GM18861 (cell line): ENCODE data around the gene CD96.
"Not testable (repeated sequence)": the region's sequence is repeated elsewhere in the genome, so short reads cannot be mapped to it uniquely, and the experiment has no call there.

Source experiments
- ATAC-seq: cut with Tn5 transposase; IDR thresholded peaks from one replicate; pipeline ENCODE4 v1.9.1; 2021; ENCODE audit not compliant: unreplicated experiment

Gene CD96

DNA sequence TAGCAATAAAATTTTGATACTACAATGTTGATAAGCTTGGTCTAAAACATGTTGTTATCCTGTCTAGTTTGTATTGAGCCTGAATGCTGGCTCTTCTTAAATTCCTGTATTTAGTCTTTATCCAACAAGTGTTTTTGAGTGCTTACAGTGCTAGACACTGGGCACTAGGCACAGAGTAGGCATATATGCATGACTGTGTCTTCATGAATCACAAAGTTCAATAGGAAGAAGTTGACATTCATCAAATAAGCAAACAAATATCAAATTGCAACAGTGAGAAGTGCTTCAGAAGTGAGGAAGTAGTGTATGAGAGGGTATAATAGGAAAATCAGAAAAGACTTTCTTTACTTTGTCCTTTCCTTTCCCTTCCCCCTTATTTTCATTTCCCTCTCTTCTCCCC is 6.8 kb downstream of the CD96 start:
- ATAC-seq, result no peak

DNA sequence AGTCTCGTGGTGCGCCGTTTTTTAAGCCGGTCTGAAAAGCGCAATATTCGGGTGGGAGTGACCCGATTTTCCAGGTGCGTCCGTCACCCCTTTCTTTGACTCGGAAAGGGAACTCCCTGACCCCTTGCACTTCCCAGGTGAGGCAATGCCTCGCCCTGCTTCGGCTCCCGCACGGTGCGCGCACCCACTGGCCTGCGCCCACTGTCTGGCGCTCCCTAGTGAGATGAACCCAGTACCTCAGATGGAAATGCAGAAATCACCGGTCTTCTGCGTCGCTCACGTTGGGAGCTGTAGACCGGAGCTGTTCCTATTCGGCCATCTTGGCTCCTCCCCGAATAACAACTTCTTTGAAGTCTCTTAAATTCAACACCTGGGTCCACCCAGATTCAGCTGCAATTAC is 19.9 kb downstream of the CD96 start:
- ATAC-seq, result not testable (repeated sequence)

GRCh38 chr3:111566844-111567243 is 24.8 kb downstream of the CD96 start:
- ATAC-seq, result no peak

DNA sequence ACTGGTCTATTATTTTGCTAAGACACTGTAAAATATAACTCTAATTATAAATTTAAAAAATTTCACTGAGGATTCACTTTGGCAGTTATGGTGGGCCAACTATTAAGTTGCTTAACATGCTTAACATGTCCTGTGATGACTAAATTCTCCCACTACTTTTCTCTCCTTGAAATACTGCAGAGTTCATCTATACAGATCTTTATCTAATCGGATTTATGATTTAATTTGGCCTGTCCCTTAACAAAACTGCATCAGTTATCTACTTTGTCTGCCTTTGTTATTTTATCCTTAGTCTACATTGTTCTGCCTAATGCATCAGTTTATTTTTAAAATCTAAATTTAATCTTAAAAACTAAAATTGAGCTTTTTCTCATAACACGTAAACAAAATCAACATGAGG is 26.4 kb downstream of the CD96 start:
- no peak for ATAC-seq

GRCh38 chr3:111568911-111569310 is 26.9 kb downstream of the CD96 start:
- no peak for ATAC-seq

DNA sequence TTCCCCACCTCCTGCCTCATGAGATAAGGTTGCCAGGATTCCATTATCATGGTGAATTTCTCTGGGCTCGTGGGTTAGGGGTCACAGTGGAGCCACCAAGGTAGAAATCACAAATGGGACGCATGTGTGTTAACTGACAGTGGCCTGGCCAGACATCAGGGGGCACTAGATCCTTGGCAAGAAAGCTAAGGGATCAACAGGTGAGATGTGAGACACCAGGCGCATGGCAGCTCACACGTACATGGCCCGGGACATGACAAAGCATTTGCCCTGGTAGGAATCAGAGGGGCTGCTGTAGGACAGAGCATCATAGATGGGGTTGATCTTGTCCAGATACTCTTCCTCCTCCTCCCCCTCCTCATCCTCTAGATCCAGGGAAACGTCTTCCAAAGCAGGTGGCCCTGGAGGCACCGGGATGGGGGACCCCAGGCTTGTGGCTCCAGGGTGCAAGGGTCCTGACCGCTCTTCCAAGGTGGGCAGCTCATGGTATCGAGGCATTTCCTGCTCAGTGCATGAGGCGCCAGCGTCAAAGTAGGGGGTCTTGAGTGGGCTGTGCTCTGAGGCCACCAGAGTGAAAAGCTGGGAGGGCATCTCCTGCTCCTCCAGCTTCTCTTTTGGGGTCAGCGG is 28.5 kb downstream of the CD96 start:
- no peak for ATAC-seq

DNA sequence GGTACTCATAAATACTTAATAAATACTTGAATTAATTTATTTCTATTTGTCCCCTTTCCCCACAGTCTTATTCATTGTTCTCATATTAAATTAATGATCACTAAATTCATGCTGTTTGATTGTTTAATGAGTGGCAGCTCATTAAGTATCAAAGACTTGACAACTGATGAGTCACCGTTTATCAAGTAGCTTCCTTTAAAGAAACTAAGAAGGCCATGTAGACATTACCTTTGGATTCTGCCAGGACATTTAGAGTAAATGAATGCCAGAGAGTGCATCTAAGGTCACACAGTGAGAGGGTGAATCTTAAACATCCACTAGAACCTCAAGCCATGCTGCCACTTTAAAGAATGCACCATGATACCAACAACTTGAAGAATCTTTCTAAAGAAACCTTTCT is 29.3 kb downstream of the CD96 start:
- ATAC-seq, result no peak

GRCh38 chr3:111571907-111572460 is 30.0 kb downstream of the CD96 start:
- no peak for ATAC-seq

DNA sequence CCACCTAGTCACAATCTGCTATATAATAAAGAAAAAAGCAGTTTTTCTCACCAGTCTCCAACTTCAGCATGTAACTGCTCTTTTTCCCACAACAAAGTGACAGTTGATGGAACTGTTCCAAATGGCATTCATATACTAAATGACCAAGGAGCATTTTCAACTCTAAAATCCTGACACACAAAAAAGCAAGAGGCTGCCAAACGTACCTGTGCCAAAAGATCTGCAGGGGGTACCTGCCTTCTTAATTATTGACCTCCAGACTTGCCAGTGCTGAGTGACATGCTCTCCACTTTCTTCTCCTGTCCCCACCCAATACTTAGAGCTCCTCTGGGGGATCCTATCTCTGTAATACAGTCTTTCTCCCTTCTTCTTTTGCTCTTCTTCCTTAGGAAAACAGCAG is 35.1 kb downstream of the CD96 start:
- no peak for ATAC-seq

GRCh38 chr3:111577798-111578685 is 36.0 kb downstream of the CD96 start:
- ATAC-seq, result peak; percentile 95

DNA sequence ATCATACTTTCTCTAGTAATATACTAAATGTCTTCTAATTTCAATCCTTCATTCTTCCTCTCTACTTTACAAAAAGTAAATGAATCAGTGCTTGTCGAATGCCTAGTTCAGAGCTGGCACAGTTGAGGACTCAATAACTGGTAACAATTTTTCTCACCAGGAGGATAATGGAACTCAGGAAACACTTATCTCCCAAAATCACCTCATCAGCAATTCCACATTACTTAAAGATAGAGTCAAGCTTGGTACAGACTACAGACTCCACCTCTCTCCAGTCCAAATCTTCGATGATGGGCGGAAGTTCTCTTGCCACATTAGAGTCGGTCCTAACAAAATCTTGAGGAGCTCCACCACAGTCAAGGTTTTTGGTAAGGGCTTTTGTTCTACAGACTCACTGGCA is 36.9 kb downstream of the CD96 start:
- ATAC-seq, result no peak

DNA sequence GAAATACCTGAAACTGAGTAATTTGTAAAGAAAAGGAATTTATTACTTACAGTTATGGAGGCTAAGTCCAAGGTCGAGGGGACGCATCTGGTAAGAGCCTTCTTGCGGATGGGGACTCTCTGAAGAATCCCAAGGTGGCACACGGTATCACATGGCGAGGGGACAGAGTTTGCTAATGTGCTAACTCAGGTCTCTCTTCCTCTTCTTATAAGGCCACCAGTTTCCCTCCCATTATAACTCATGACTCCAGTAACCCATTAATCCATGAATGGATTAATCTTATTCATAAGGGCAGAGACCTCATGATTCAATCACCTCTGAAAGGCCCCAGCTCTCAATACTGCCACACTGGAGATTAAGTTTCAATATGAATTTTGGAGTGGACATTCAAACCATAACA is 37.5 kb downstream of the CD96 start:
- ATAC-seq, result no peak

DNA sequence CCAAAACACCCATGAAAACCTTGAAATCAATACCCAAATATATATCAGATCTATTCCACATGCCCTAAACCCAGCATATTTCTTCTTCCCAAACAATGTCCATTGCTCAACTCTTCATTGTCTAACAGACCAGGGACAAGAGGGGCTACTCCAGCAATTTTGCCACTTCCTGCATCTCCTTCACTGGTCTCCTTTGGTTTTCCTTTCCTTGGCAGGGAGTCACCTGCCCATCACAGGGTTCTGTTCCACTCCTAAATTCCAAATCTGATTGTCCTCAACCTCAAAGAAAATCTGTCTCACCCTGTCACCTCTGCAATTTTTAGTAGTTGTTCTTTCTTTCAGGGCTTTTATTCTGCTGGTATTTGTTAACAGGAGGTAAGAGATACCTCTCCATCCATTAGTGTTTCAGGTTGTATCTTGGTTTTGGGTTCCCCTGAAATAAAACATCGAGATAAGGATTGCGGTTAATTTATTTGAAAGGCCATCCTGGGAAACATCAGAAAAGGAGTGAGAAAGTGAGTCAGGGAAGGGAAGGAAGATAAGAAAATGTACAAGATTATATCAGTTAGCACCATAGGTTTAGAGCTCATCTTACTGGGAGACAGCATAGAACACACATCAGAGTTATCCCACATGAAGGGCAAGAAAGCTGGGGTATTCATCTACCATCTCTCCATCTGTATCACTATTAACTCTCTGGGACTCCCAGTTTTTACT is 39.6 kb downstream of the CD96 start:
- ATAC-seq, result no peak

- no peak for ATAC-seq
Observed at GRCh38 chr3:111582120-111582474, 40.1 kb downstream of the CD96 start.

- no peak for ATAC-seq
Observed at GRCh38 chr3:111584744-111585143, 42.7 kb downstream of the CD96 start.

GRCh38 chr3:111585217-111585616 is 43.2 kb downstream of the CD96 start:
- no peak for ATAC-seq

- no peak for ATAC-seq
Observed at GRCh38 chr3:111588527-111588926, 46.5 kb downstream of the CD96 start.

GRCh38 chr3:111589303-111590142 is 47.5 kb downstream of the CD96 start:
- ATAC-seq, result no peak

DNA sequence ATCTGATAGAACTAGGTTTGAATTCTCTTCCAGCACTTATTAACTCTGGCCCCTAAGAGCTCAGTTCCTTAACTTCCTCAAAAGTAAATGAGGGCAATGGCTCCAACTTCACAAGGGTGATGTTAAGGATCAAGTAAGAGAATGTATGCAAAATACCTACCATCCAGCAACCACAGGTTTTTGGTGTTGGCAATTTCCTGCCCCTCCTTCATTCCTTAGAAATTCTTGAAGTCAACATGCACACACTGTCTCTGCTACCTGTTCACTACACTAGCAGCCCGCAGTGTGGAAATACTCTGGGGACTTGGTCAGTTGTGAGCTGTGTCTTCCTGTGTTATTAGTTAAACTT is 48.1 kb downstream of the CD96 start:
- no peak for ATAC-seq

GRCh38 chr3:111591555-111591954 is 49.6 kb downstream of the CD96 start:
- ATAC-seq, result no peak

DNA sequence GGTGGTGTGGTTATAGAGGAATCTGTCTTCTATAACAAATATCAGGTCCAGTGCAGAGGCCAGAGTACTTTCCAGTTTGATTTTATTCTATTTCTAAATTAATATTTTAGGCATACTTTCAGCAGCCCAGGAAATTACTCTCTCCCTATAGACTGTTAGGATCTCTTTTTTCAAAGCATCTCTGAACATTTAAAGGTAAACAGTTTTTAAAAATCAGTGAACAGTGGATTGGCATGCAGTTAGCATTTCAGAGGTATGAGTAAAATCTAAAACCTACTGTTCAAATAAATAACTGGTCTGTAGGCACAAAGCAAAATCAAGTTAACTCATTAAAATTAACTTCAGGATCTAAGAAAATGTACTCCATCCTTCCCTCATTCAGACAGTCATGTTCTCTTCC is 50.1 kb downstream of the CD96 start:
- ATAC-seq, result no peak
